Suprapubic skin (tissue), 4 donors: ENCODE data around the gene SPATS2L. TPM values are rescaled to one million over a fixed set of nuclear protein-coding genes. Genes with fewer than 3 reads are reported as not detected.

Experiments used
- DNase-seq, 2 donors: peaks; one replicate each; pipeline ENCODE4 v3.0.0-alpha.2; 2019; ENCODE audit warnings: low spot score in 2 of 2
- H3K27ac ChIP-seq: fragments of 200-600 bp; sonication (generic); one replicate; pipeline ENCODE4 v1.5.1; 2019
- H3K27me3 ChIP-seq: fragments of 200-600 bp; sonication (generic); one replicate; pipeline ENCODE4 v1.5.1; 2019
- H3K36me3 ChIP-seq: fragments of 200-600 bp; sonication (generic); one replicate; pipeline ENCODE4 v1.5.1; 2019
- H3K4me1 ChIP-seq: fragments of 200-600 bp; sonication (generic); one replicate; pipeline ENCODE4 v1.5.1; 2019
- H3K4me3 ChIP-seq: fragments of 200-600 bp; sonication (generic); one replicate; pipeline ENCODE4 v1.5.1; 2019; ENCODE audit warnings: mild to moderate bottlenecking
- H3K9me3 ChIP-seq: fragments of 200-600 bp; sonication (generic); one replicate; pipeline ENCODE4 v1.5.1; 2019
- CTCF ChIP-seq, 2 donors: fragments of 200-600 bp in 1 of 2; fragments of 450-650 bp in 1 of 2; sonication (generic) in 1 of 2; IDR thresholded peaks; one replicate each; pipeline ENCODE4 v1.5.1; 2016 to 2019; ENCODE audit warnings: antibody characterized with exemption in 2 of 2, mild to moderate bottlenecking in 1 of 2, moderate library complexity in 1 of 2
- EP300 ChIP-seq: sonication (generic); formaldehyde crosslinking; IDR thresholded peaks from one replicate; pipeline ENCODE4 v1.6.1; 2017; ENCODE audit warnings: antibody characterized with exemption
- POLR2A ChIP-seq, 2 donors: fragments of 450-650 bp; IDR thresholded peaks; one replicate each; pipeline ENCODE4 v1.6.1; 2017; ENCODE audit warnings: antibody characterized with exemption in 2 of 2, mild to moderate bottlenecking in 2 of 2, moderate library complexity in 2 of 2
- POLR2AphosphoS5 ChIP-seq, 3 donors: sonication (generic); formaldehyde crosslinking; IDR thresholded peaks; one replicate each; pipeline ENCODE4 v1.6.1; 2017; ENCODE audit warnings: antibody characterized with exemption in 3 of 3
- WGBS: methylation state at CpG from one replicate; pipeline ENCODE4 v1.1.5; 2018; 5-methylcytosine and 5-hydroxymethylcytosine counted together
- total RNA-seq, 4 donors: library from RNA; depleted of rRNA; stranded (reverse); fragments of >200 nt; gene quantifications; one replicate each; pipeline ENCODE4 v1.1.0, GENCODE V29; 2016

SPATS2L gene
- total RNA-seq, 4 donors from 2014 or later: 39.9 to 104 (median 57.7) TPM

DNA sequence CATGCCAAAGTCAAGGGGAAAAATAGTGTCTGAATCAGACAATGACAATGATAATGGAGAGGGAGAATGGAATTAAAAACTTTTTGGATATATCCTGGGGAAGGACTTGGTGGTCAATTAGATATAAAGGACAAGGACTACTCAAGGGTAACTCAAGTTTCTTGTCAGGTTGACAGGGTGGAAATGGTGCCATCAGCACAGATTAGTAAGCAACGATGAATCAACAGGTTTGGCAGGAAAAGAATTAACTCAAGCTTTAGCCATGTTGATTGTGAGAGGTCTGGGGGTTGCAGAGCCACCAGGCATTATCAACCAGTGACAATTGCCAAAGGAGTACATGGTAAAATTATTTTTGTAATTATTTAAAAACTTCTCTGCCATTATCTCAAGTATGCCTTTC, 35.8 kb upstream of the SPATS2L start:
- 32% methylated on average over 1 of the region's 1 CpG for WGBS
- H3K27ac ChIP-seq: no peak overlapping the region
- no peaks in the 10 kb centered on the region for H3K9me3 ChIP-seq
- H3K4me3 ChIP-seq: no peak overlapping the region
- DNase-seq: no peak
- H3K36me3 ChIP-seq: no peaks in the 10 kb centered on the region
- no peaks in the 10 kb centered on the region for H3K4me1 ChIP-seq
- TF ChIP-seq POLR2AphosphoS5 (IDR thresholded peaks at IDR 0.05): no peak
- no peak for TF ChIP-seq CTCF (IDR thresholded peaks at IDR 0.05)
- TF ChIP-seq POLR2A (IDR thresholded peaks at IDR 0.05): no peak
- TF ChIP-seq EP300: no peak
- no peaks in the 10 kb centered on the region for H3K27me3 ChIP-seq

DNA sequence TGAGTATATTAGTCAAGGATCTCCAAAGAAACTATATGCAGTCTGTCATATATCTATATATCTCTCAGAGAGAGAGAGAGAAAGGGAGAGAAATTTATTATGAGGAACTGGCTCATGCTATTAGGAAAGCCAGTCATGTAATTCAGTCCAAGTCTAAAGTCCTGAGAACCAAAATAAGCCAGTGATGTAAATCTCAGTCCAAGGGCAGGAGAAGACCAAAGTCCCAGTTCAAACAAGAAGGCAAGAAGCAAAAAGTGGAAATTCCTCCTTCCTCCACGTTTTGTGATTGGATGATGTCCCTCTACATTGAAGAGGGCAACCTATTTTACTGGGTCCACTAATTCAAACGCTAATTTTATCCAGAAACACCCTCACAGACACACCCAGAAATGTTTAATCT, 34.2 kb upstream of the SPATS2L start:
- H3K36me3 ChIP-seq: no peaks in the 10 kb centered on the region
- 90% methylated on average over 2 of the region's 2 CpGs for WGBS
- H3K27me3 ChIP-seq: no peaks in the 10 kb centered on the region
- no peak overlapping the region for H3K4me3 ChIP-seq
- no peak overlapping the region for H3K27ac ChIP-seq
- DNase-seq: no peak
- TF ChIP-seq EP300 (no peak), POLR2AphosphoS5 (IDR thresholded peaks at IDR 0.05) (no peak), CTCF (IDR thresholded peaks at IDR 0.05) (no peak), POLR2A (IDR thresholded peaks at IDR 0.05) (no peak)
- H3K9me3 ChIP-seq: no peaks in the 10 kb centered on the region
- H3K4me1 ChIP-seq: no peaks in the 10 kb centered on the region

GRCh38 chr2:200274116-200275075, 32.1 kb upstream of the SPATS2L start:
- Histone ChIP-seq H3K4me1 (no peaks in the 10 kb centered on the region), H3K4me3 (no peak overlapping the region), H3K36me3 (no peaks in the 10 kb centered on the region), H3K27ac (no peak overlapping the region), H3K9me3 (no peaks in the 10 kb centered on the region), H3K27me3 (no peaks in the 10 kb centered on the region)
- no peak for TF ChIP-seq POLR2A (IDR thresholded peaks at IDR 0.05)
- TF ChIP-seq CTCF (IDR thresholded peaks at IDR 0.05): no peak
- no peak for TF ChIP-seq POLR2AphosphoS5 (IDR thresholded peaks at IDR 0.05)
- no peak for TF ChIP-seq EP300
- no peak for DNase-seq
- 71% methylated on average over 7 of the region's 7 CpGs for WGBS

DNA sequence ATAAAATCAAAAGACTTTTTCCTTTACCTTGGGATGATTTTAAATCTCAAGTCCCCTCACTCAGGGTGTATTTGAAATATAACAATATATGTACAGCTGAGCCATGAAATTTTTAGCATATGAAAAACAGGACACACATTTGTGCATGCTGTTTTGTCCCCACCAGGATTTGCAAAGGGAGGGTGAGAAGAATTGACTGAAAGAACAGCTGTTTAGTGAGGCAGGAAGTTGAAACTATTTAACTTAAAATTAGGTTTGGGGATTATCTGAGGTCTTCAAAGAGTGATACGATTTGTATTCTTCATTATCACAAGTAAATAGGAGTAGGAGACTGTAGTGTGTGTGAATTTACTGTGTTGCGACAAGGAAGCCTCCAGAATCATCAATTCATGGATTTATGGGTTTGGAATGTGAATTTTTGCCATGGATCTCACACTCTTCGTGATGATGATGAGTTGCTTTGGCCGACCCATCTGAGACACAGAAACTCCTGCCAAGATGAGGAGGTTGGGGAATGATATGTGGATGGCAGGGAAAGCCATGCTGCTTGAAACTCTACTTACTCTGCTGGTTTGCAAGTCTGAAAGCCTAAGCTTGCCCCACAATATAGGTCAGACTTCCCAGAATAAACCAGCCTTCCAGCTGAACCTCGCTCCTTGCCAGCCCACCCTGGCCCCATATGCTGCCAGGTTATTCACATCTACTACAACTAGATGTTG, 31.0 kb upstream of the SPATS2L start:
- DNase-seq: no peak
- no peaks in the 10 kb centered on the region for H3K27me3 ChIP-seq
- no peaks in the 10 kb centered on the region for H3K9me3 ChIP-seq
- H3K36me3 ChIP-seq: no peaks in the 10 kb centered on the region
- WGBS: 63% methylated on average over 5 of the region's 5 CpGs
- no peaks in the 10 kb centered on the region for H3K4me1 ChIP-seq
- H3K27ac ChIP-seq: no peak overlapping the region
- H3K4me3 ChIP-seq: no peak overlapping the region
- TF ChIP-seq POLR2AphosphoS5 (IDR thresholded peaks at IDR 0.05) (no peak), CTCF (IDR thresholded peaks at IDR 0.05) (no peak)

GRCh38 chr2:200276472-200276871, 30.0 kb upstream of the SPATS2L start:
- Histone ChIP-seq H3K9me3 (no peaks in the 10 kb centered on the region), H3K27ac (no peak overlapping the region), H3K27me3 (no peaks in the 10 kb centered on the region), H3K4me1 (no peaks in the 10 kb centered on the region), H3K4me3 (no peak overlapping the region), H3K36me3 (no peaks in the 10 kb centered on the region)
- no peak for DNase-seq
- TF ChIP-seq POLR2A (IDR thresholded peaks at IDR 0.05): no peak
- no peak for TF ChIP-seq POLR2AphosphoS5 (IDR thresholded peaks at IDR 0.05)
- TF ChIP-seq EP300: no peak
- WGBS: 93% methylated on average over 2 of the region's 2 CpGs
